GM23338 (cell line): ENCODE data around the gene CD93. TPM values are rescaled to one million over a fixed set of nuclear protein-coding genes. Genes with fewer than 3 reads are reported as not detected.

Experiments
- ATAC-seq: fragments of 200-7000 bp; cut with Tn5 transposase; 3 replicates; pipeline ENCODE4 v1.9.1; 2020
- DNase-seq: peaks from one replicate; pipeline ENCODE4 v3.0.0-alpha.2; 2015; ENCODE audit warnings: low spot score
- H2AFZ ChIP-seq: fragments of 200-600 bp; sonication (generic); 2 replicates; pipeline ENCODE4 v1.8.0; 2016; ENCODE audit warnings: antibody characterized with exemption, mild to moderate bottlenecking, moderate library complexity
- H3F3A ChIP-seq: fragments of 200-600 bp; sonication (generic); replicated peaks from 2 replicates; pipeline ENCODE4 v1.8.0; 2017; ENCODE audit warnings: antibody characterized with exemption, mixed run types, low read depth
- H3K27ac ChIP-seq: fragments of 200-600 bp; sonication (generic); 2 replicates; pipeline ENCODE4 v1.6.1; 2016; ENCODE audit warnings: low read depth
- H3K27me3 ChIP-seq: fragments of 200-600 bp; sonication (generic); 2 replicates; pipeline ENCODE4 v1.8.0; 2016; ENCODE audit warnings: mild to moderate bottlenecking, mixed run types, moderate library complexity; ENCODE audit not compliant: insufficient read depth
- H3K36me3 ChIP-seq: fragments of 200-600 bp; sonication (generic); 2 replicates; pipeline ENCODE4 v1.8.0; 2016; ENCODE audit warnings: mild to moderate bottlenecking; ENCODE audit not compliant: insufficient read depth
- H3K4me1 ChIP-seq: fragments of 200-600 bp; sonication (generic); 2 replicates; pipeline ENCODE4 v1.8.0; 2016; ENCODE audit warnings: mild to moderate bottlenecking, moderate library complexity; ENCODE audit not compliant: insufficient read depth
- H3K4me2 ChIP-seq: fragments of 200-600 bp; sonication (generic); 2 replicates; pipeline ENCODE4 v1.7.1; 2017; ENCODE audit warnings: mixed run types
- H3K4me3 ChIP-seq: fragments of 200-600 bp; sonication (generic); 2 replicates; pipeline ENCODE4 v1.6.1; 2016; ENCODE audit warnings: mixed run types
- H3K79me2 ChIP-seq: fragments of 200-600 bp; sonication (generic); replicated peaks from 2 replicates; pipeline ENCODE4 v1.8.0; 2017; ENCODE audit warnings: mild to moderate bottlenecking; ENCODE audit not compliant: insufficient read depth
- H3K9me2 ChIP-seq: fragments of 200-600 bp; sonication (generic); 2 replicates; pipeline ENCODE4 v1.8.0; 2017; ENCODE audit not compliant: insufficient read depth
- H4K20me1 ChIP-seq: fragments of 200-600 bp; sonication (generic); replicated peaks from 2 replicates; pipeline ENCODE4 v1.8.0; 2017; ENCODE audit warnings: mild to moderate bottlenecking; ENCODE audit not compliant: insufficient read depth
- H3K27ac Mint-ChIP-seq: 2 replicates; pipeline ENCODE4 v1.8.0; 2020; ENCODE audit warnings: inconsistent platforms, mild to moderate bottlenecking, moderate library complexity, mixed read lengths
- H3K27me3 Mint-ChIP-seq: 3 replicates; pipeline ENCODE4 v1.8.0; 2022; ENCODE audit warnings: low read depth, mild to moderate bottlenecking, moderate library complexity, mixed read lengths, inconsistent platforms; ENCODE audit not compliant: insufficient read depth, poor library complexity
- H3K36me3 Mint-ChIP-seq: 3 replicates; pipeline ENCODE4 v1.8.0; 2021; ENCODE audit warnings: low read depth, mild to moderate bottlenecking, inconsistent platforms, moderate library complexity, mixed read lengths
- H3K4me1 Mint-ChIP-seq: 3 replicates; pipeline ENCODE4 v1.8.0; 2020; ENCODE audit warnings: mild to moderate bottlenecking, inconsistent platforms, mixed read lengths
- H3K4me3 Mint-ChIP-seq: 3 replicates; pipeline ENCODE4 v1.8.0; 2021; ENCODE audit warnings: moderate library complexity, mild to moderate bottlenecking, inconsistent platforms, mixed read lengths
- H3K9me3 Mint-ChIP-seq: 3 replicates; pipeline ENCODE4 v1.8.0; 2020; ENCODE audit warnings: moderate library complexity, mild to moderate bottlenecking, inconsistent platforms, mixed read lengths
- CREB1 ChIP-seq: fragments of 250-450 bp; sonication (Bioruptor Pico); IDR thresholded peaks from 2 replicates; pipeline ENCODE4 v1.5.0; 2020; ENCODE audit warnings: low read depth, mild to moderate bottlenecking, moderate library complexity
- CTCF ChIP-seq, 2 experiments: fragments of 200-600 bp in 1 of 2; sonication (generic) in 1 of 2; conservative IDR thresholded peaks; 2 replicates each; pipeline versions ENCODE4 v1.5.1 to v1.6.1; 2016 to 2017; ENCODE audit warnings: antibody characterized with exemption in 2 of 2, low read depth in 2 of 2, mild to moderate bottlenecking in 2 of 2, moderate library complexity in 1 of 2
- ETS1 ChIP-seq: IDR thresholded peaks from 2 replicates; pipeline ENCODE4 v1.6.1; 2016; ENCODE audit warnings: antibody characterized with exemption
- EZH2 ChIP-seq: fragments of 200-600 bp; sonication (generic); IDR thresholded peaks from one replicate; pipeline ENCODE4 v1.8.0; 2017; ENCODE audit warnings: antibody characterized with exemption, mild to moderate bottlenecking, low read depth; ENCODE audit not compliant: unreplicated experiment
- EZH2phosphoT487 ChIP-seq: fragments of 200-600 bp; sonication (generic); IDR thresholded peaks from one replicate; pipeline ENCODE4 v1.8.1; 2018; ENCODE audit warnings: antibody characterized with exemption; ENCODE audit not compliant: unreplicated experiment
- JUNB ChIP-seq: IDR thresholded peaks from one replicate; pipeline ENCODE4 v1.6.1; 2016; ENCODE audit warnings: antibody characterized with exemption; ENCODE audit not compliant: unreplicated experiment
- NANOG ChIP-seq: IDR thresholded peaks from 2 replicates; pipeline ENCODE4 v1.6.1; 2016; ENCODE audit warnings: antibody characterized with exemption, borderline replicate concordance
- POLR2AphosphoS5 ChIP-seq: IDR thresholded peaks from 2 replicates; pipeline ENCODE4 v1.6.1; 2016; ENCODE audit warnings: antibody characterized with exemption, low read depth
- REST ChIP-seq: IDR thresholded peaks from one replicate; pipeline ENCODE4 v1.6.1; 2018; ENCODE audit warnings: antibody characterized with exemption; ENCODE audit not compliant: unreplicated experiment
- STAT1 ChIP-seq: IDR thresholded peaks from one replicate; pipeline ENCODE4 v1.6.1; 2016; ENCODE audit warnings: antibody characterized with exemption; ENCODE audit not compliant: unreplicated experiment
- ZNF114 ChIP-seq: fragments of 250-450 bp; sonication (Bioruptor Pico); IDR thresholded peaks from 2 replicates; pipeline ENCODE4 v1.5.0; 2020; ENCODE audit warnings: mild to moderate bottlenecking, moderate library complexity
- ZNF331 ChIP-seq: fragments of 250-450 bp; sonication (Bioruptor Pico); IDR thresholded peaks from 2 replicates; pipeline ENCODE4 v1.5.0; 2020; ENCODE audit warnings: low read depth, mild to moderate bottlenecking, moderate library complexity
- ZNF462 ChIP-seq: fragments of 250-450 bp; sonication (Bioruptor Pico); IDR thresholded peaks from 2 replicates; pipeline ENCODE4 v1.5.0; 2020; ENCODE audit warnings: mild to moderate bottlenecking, moderate library complexity
- polyA plus RNA-seq: library from polyadenylated mRNA; unstranded; fragments of >200 nt; fragmentation: Nextera tagmentation; extraction: Ambion mirVana; gene quantifications from 2 replicates; pipeline ENCODE4 v1.2.1, GENCODE V29; 2016
- total RNA-seq: library from RNA; depleted of rRNA; stranded (reverse); fragments of >200 nt; shearing (Covaris generic); gene quantifications from 2 replicates; pipeline ENCODE4 v1.2.3, GENCODE V29; 2014

Gene CD93
- total and polyA plus RNA-seq, 2 experiments from 2014 or later = 0.03 TPM; not detected in 1

- H3K27me3 ChIP-seq = peaks cover 54% of the 10 kb centered on the region
- peak within 1 kb of the TSS; percentile 78 for H3K4me2 ChIP-seq
- DNase-seq (peak; percentile 49), ATAC-seq (peak; percentile 93)
- H3K9me3 Mint-ChIP-seq = no peaks in the 10 kb centered on the region
- H3K27me3 Mint-ChIP-seq = peaks cover 44% of the 10 kb centered on the region
- no peak within 1 kb of the TSS for H3K27ac ChIP-seq
- H2AFZ ChIP-seq = peak within 1 kb of the TSS; percentile 52; the same call in 1 of the 2 replicates
- H3K9me2 ChIP-seq = no peaks in the 10 kb centered on the region
- H3K79me2 ChIP-seq = no peaks in the 10 kb centered on the region
- H3F3A ChIP-seq = no peaks in the 10 kb centered on the region
- TF ChIP-seq JUNB (no peak), ZNF462 (CRISPR knock-in tag) (no peak), EZH2phosphoT487 (no peak), REST (no peak), EZH2 (no peak), ETS1 (no peak), ZNF331 (CRISPR knock-in tag) (no peak), STAT1 (no peak), CTCF (conservative IDR thresholded peaks at IDR 0.05; ENCODE audit: low read depth in 2 of 2) (no peak), CREB1 (CRISPR knock-in tag) (no peak), POLR2AphosphoS5 (no peak), ZNF114 (CRISPR knock-in tag) (no peak), NANOG (no peak)
- peak within 1 kb of the TSS; percentile 54 for H3K4me3 ChIP-seq
- no peaks in the 10 kb centered on the region for H3K36me3 Mint-ChIP-seq
- H3K36me3 ChIP-seq = no peaks in the 10 kb centered on the region
- H3K4me1 ChIP-seq = no peaks in the 10 kb centered on the region
- H3K27ac Mint-ChIP-seq = no peak within 1 kb of the TSS
- H3K4me3 Mint-ChIP-seq = peak within 1 kb of the TSS; percentile 52
- peaks cover 3% of the 10 kb centered on the region; the same call in 2 of the 3 replicates for H3K4me1 Mint-ChIP-seq
- no peaks in the 10 kb centered on the region for H4K20me1 ChIP-seq
These were observed 51.1 kb downstream of the CD93 start, which contains the start of gene SSTR4 for GRCh38 chr20:23034721-23035671. TSS of gene SSTR4 (plus strand) at chr20:23035312. CDS start at chr20:23035484, 172 bp downstream.
